ENCODE data around the gene NPPB. TPM values are rescaled to one million over a fixed set of nuclear protein-coding genes. Genes with fewer than 3 reads are reported as not detected.

Gene NPPB
- total RNA-seq, 1 donor: not detected

GRCh38 chr1:11878081-11878890, 19.5 kb upstream of the NPPB start:
- Histone ChIP-seq H3K27ac (ENCODE audit: low read depth, low read length) (no peak overlapping the region), H3K27me3 (ENCODE audit: insufficient read depth, low read length) (peaks cover 8% of the 10 kb centered on the region), H3K4me3 (ENCODE audit: insufficient read depth, low read length) (no peak overlapping the region), H2AFZ (ENCODE audit: low read length) (no peak overlapping the region), H3K9me3 (ENCODE audit: low read depth, low read length) (no peaks in the 10 kb centered on the region), H4K20me1 (ENCODE audit: insufficient read depth, low read length) (no peaks in the 10 kb centered on the region), H3K4me1 (ENCODE audit: insufficient read depth, low read length) (no peaks in the 10 kb centered on the region), H3K79me2 (ENCODE audit: insufficient read depth, low read length) (no peaks in the 10 kb centered on the region), H3K36me3 (ENCODE audit: insufficient read depth, low read length) (no peaks in the 10 kb centered on the region), H3K4me2 (ENCODE audit: insufficient read depth, low read length) (no peak overlapping the region)
- TF ChIP-seq CTCF (IDR thresholded peaks at IDR 0.05; ENCODE audit: extremely low read depth, low read depth, low read length): no peak
- peak; percentile 68 for DNase-seq (ENCODE audit: insufficient read length, low spot score, missing footprints)

- Histone ChIP-seq H3K4me2 (ENCODE audit: insufficient read depth, low read length) (no peak overlapping the region), H3K36me3 (ENCODE audit: insufficient read depth, low read length) (no peaks in the 10 kb centered on the region), H3K9me3 (ENCODE audit: low read depth, low read length) (no peaks in the 10 kb centered on the region), H3K4me3 (ENCODE audit: insufficient read depth, low read length) (no peak overlapping the region), H3K79me2 (ENCODE audit: insufficient read depth, low read length) (no peaks in the 10 kb centered on the region), H3K27ac (ENCODE audit: low read depth, low read length) (no peak overlapping the region), H3K4me1 (ENCODE audit: insufficient read depth, low read length) (no peaks in the 10 kb centered on the region), H2AFZ (ENCODE audit: low read length) (no peak overlapping the region), H4K20me1 (ENCODE audit: insufficient read depth, low read length) (no peaks in the 10 kb centered on the region), H3K27me3 (ENCODE audit: insufficient read depth, low read length) (peaks cover 8% of the 10 kb centered on the region)
- TF ChIP-seq CTCF (IDR thresholded peaks at IDR 0.05; ENCODE audit: extremely low read depth, low read depth, low read length): no peak
- peak; percentile 34 for DNase-seq (ENCODE audit: insufficient read length, low spot score, missing footprints)
Measured at GRCh38 chr1:11877074-11877473, 18.3 kb upstream of the NPPB start.

GRCh38 chr1:11875094-11875493, 16.3 kb upstream of the NPPB start:
- H4K20me1 ChIP-seq (ENCODE audit: insufficient read depth, low read length): no peaks in the 10 kb centered on the region
- peaks cover 10% of the 10 kb centered on the region for H3K27me3 ChIP-seq (ENCODE audit: insufficient read depth, low read length)
- no peaks in the 10 kb centered on the region for H3K4me1 ChIP-seq (ENCODE audit: insufficient read depth, low read length)
- H3K4me2 ChIP-seq (ENCODE audit: insufficient read depth, low read length): no peak overlapping the region
- DNase-seq (ENCODE audit: insufficient read length, low spot score, missing footprints): peak; percentile 72
- H3K4me3 ChIP-seq (ENCODE audit: insufficient read depth, low read length): no peak overlapping the region
- TF ChIP-seq CTCF (IDR thresholded peaks at IDR 0.05; ENCODE audit: extremely low read depth, low read depth, low read length): no peak
- H3K36me3 ChIP-seq (ENCODE audit: insufficient read depth, low read length): no peaks in the 10 kb centered on the region
- no peak overlapping the region for H3K27ac ChIP-seq (ENCODE audit: low read depth, low read length)
- H2AFZ ChIP-seq (ENCODE audit: low read length): no peak overlapping the region
- no peaks in the 10 kb centered on the region for H3K9me3 ChIP-seq (ENCODE audit: low read depth, low read length)
- H3K79me2 ChIP-seq (ENCODE audit: insufficient read depth, low read length): no peaks in the 10 kb centered on the region

- H3K27me3 ChIP-seq (ENCODE audit: insufficient read depth, low read length): peaks cover 10% of the 10 kb centered on the region
- H3K9me3 ChIP-seq (ENCODE audit: low read depth, low read length): no peaks in the 10 kb centered on the region
- H3K27ac ChIP-seq (ENCODE audit: low read depth, low read length): no peak overlapping the region
Measured at GRCh38 chr1:11874624-11875023, 15.9 kb upstream of the NPPB start.

More at GRCh38 chr1:11874624-11875023, 15.9 kb upstream of the NPPB start:
- no peak overlapping the region for H3K4me3 ChIP-seq (ENCODE audit: insufficient read depth, low read length)
- no peaks in the 10 kb centered on the region for H3K79me2 ChIP-seq (ENCODE audit: insufficient read depth, low read length)
- H3K36me3 ChIP-seq (ENCODE audit: insufficient read depth, low read length): no peaks in the 10 kb centered on the region
- no peaks in the 10 kb centered on the region for H3K4me1 ChIP-seq (ENCODE audit: insufficient read depth, low read length)
- no peak overlapping the region for H3K4me2 ChIP-seq (ENCODE audit: insufficient read depth, low read length)
- no peak for TF ChIP-seq CTCF (IDR thresholded peaks at IDR 0.05; ENCODE audit: extremely low read depth, low read depth, low read length)
- H4K20me1 ChIP-seq (ENCODE audit: insufficient read depth, low read length): no peaks in the 10 kb centered on the region
- no peak overlapping the region for H2AFZ ChIP-seq (ENCODE audit: low read length)
- DNase-seq (ENCODE audit: insufficient read length, low spot score, missing footprints): peak; percentile 71

Measured in osteoblast (primary cell).